ENCODE data around the gene PRM1. TPM values are rescaled to one million over a fixed set of nuclear protein-coding genes. Genes with fewer than 3 reads are reported as not detected.

Gene PRM1
- total RNA-seq, 1 donor from 2014 or later: not detected

DNA sequence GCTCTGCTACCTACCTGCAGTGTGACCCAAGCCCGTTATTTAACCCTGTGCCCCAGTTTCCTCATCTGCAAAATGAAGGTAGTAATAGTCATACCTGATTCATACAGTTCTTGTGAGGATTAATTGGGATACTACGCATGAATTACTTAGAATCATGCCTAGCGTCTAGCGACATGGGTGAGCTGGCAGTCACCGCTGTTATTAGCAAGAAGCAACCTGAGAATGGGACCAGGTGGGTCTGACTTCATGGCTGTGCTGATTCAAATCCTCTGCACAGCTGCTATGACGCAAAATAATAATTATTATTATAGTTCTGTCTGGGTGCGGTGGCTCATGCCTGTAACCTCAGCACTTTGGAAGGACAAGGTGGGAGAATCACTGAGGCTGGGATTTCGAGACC, 33.0 kb downstream of the PRM1 start:
- DNase-seq: no peak
- ATAC-seq (ENCODE audit: poor library complexity): no peak
- intact Hi-C loops (cut with DNase I): no loop called here

- ATAC-seq (ENCODE audit: poor library complexity) (no peak), DNase-seq (no peak)
- intact Hi-C loops (cut with DNase I): no loop called here
Measured at GRCh38 chr16:11245988-11246387, 35.1 kb downstream of the PRM1 start.

GRCh38 chr16:11245222-11245737, 35.9 kb downstream of the PRM1 start:
- ATAC-seq (ENCODE audit: poor library complexity) (no peak), DNase-seq (no peak)
- intact Hi-C loops (cut with DNase I): no loop called here

- intact Hi-C loops (cut with DNase I): no loop called here
- DNase-seq: no peak
- ATAC-seq (ENCODE audit: poor library complexity): no peak
Measured at GRCh38 chr16:11242658-11243057, 38.5 kb downstream of the PRM1 start.

- DNase-seq (no peak), ATAC-seq (ENCODE audit: poor library complexity) (no peak)
- intact Hi-C loops (cut with DNase I): no loop called here
Measured at GRCh38 chr16:11241480-11242204, 39.5 kb downstream of the PRM1 start.

DNA sequence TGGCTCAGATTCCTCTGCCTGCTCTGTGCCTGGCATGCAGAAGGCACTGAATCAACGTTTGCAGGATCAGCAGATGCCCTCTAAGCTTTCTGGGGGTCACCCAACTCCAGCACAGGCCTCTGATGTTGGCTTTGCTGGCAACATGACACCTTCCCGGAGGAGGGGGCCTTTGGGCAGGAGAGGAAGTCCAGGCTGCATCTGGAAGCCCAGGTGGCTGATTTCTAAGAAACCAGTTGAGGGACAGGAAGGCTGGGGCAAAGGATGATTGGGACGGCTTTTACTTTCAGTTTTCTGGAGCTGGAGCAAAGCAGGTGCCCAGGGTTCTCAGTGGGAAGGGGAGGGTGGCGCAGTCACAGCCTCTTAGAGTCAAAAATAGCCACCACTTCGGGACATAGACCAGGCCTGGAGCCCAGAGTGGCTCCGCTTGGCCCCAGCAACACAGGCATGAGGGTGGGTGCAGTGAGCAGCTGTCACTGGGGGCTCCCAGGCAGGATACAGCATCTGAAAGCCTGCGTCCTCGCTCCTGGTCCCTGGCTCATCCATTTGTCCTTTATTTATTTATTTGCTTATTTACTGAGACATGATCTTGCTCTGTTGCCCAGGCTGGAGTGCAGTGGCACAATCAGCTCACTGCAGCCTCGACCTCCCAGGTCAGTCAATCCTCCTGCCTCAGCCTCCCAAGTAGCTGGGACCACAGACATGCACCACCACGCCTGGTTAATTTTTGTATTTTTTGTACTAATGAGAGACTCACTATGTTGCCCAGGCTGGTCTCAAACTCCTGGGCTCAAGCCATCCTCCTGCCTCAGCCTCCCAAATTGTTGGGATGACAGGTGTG, 40.3 kb downstream of the PRM1 start:
- ATAC-seq (ENCODE audit: poor library complexity) (peak; percentile 97), DNase-seq (peak; percentile 58)
- intact Hi-C loops (cut with DNase I): no loop called here

DNA sequence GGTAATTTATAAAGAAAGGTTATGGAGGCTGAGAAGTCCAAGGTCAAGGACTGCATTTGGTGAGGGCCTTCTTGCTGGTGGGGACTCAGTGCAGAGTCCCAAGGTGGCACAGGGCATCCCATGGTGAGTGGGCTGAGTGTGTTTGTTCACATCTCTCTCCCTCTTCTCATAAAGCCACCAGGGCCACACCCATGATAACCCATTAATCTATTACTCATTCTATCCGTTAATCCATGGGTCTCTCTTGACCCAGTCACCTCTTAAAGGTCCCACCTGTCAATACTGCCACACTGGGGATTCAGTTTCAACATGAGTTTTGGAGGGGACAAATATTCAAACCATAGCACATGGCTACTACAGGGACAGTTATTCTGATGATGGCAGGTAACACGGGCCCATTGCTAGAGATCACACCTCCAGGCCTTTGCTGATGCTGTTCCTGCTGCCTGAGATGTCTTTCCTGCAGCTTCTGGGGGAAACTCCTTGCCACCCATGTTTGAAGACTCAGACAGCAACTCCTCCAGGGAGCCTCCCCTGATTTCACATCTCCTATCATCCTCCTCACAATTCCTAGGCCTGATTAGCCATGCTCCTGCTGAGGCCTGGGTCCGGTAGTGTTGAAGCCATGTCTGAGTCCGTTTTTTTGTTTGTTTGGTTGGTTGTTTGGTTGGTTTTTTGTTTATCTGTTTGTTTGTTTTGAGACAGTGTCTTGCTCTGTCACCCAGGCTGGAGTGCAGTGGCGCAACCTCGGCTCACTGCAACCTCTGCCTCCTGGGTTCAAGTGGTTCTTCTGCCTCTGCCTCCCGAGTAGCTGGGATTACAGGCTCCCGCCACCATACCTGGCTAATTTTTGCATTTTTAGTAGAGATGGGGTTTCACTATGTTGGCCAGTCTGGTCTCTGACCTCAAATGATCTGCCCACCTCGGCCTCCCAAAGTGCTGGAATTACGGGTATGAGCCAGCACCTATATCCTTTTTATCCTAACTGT, 41.2 kb downstream of the PRM1 start:
- intact Hi-C loops (cut with DNase I): no loop called here
- no peak for DNase-seq
- ATAC-seq (ENCODE audit: poor library complexity): no peak

GRCh38 chr16:11238272-11239202, 42.6 kb downstream of the PRM1 start:
- ATAC-seq (ENCODE audit: poor library complexity) (no peak), DNase-seq (no peak)
- intact Hi-C loops (cut with DNase I): no loop called here

- intact Hi-C loops (cut with DNase I): no loop called here
- DNase-seq (no peak), ATAC-seq (ENCODE audit: poor library complexity) (no peak)
Measured at GRCh38 chr16:11236461-11237254, 44.5 kb downstream of the PRM1 start.

GRCh38 chr16:11235703-11235991, 45.5 kb downstream of the PRM1 start:
- DNase-seq (no peak), ATAC-seq (ENCODE audit: poor library complexity) (no peak)
- intact Hi-C loops (cut with DNase I): no loop called here

- intact Hi-C loops (cut with DNase I): no loop called here
- DNase-seq (no peak), ATAC-seq (ENCODE audit: poor library complexity) (peak; percentile 47)
Measured at GRCh38 chr16:11234884-11235702, 46.0 kb downstream of the PRM1 start.

DNA sequence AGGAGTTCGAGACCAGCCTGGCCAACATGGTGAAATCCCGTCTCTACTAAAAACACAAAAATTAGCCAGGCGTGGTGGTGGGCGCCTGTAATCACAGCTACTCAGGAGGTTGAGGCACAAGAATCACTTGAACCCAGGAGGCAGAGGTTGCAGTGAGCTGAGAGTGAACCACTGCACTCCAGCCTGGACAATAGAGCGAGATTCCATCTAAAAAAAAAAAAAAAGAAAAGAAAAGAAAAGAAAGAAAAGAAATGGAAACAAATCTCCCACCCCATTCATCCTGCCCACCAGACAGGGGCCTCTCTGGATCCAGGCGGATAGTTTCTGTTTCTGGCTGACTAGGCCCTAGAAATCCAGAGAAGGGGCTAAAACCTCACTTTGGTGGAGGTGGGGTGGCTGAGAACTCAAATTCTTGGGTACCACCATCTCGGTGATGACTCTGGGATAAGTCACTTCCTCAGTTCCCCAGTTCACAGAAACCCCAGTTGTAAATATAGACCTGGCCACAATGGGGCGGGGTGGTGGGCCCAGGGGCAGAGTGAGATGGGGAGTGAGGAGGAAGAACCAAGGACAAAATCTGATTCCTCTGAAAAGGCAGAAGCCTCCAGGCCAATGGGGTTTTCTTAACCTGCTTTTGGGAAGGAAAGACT, 47.3 kb downstream of the PRM1 start:
- intact Hi-C loops (cut with DNase I): no loop called here
- ATAC-seq (ENCODE audit: poor library complexity): no peak
- DNase-seq: no peak

GRCh38 chr16:11232852-11233726, 48.0 kb downstream of the PRM1 start:
- ATAC-seq (ENCODE audit: poor library complexity): peak; percentile 61

DNA sequence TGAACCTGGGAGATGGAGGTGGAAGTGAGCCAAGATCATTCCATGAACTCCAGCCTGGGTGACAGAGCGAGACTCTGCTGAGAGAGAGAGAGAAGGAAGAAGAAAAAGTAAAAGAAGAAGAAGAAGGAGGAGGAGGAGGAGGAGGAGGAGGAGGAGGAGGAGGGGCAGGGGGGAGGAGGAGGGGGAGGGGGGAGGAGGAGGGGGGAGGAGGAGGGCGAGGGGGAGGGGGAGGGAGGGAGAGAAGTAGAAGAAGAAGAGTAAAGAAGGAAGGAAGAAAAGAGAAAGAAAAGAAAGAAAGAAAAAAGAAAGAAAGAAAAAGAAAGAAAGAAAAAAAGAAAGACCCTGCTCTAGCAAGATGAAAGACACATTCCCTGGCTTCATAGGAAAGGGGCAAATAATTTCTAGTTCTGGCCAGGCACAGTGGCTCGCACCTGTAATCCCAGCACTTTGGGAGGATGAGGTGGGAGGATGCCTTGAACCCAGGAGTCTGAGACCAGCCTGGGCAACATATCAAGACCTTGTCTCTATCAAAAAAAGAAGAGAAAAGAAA, 48.8 kb downstream of the PRM1 start:
- intact Hi-C loops (cut with DNase I): no loop called here
- ATAC-seq (ENCODE audit: poor library complexity) (no peak), DNase-seq (no peak)

More at GRCh38 chr16:11232852-11233726, 48.0 kb downstream of the PRM1 start:
- peak; percentile 65 for DNase-seq
- intact Hi-C loops (cut with DNase I): no loop called here
